Stimulated activated CD4-positive, alpha-beta T cell treated with anti-CD3 and anti-CD28 coated beads, Interleukin-15, amount 100 ng/mL, for 48 hours (primary cell): Measurements from ENCODE around the gene NLRP6.
A peak's percentile ranks its signal among the peaks of the same experiment; 100 is the strongest.
"Not testable (repeated sequence)": the region's sequence is repeated elsewhere in the genome, so short reads cannot be mapped to it uniquely, and the experiment has no call there.

ENCODE experiments used
- DNase-seq, 2 donors: peaks; one replicate each; pipeline ENCODE4 v3.0.0-alpha.2; 2020; ENCODE audit warnings: low read depth in 2 of 2

The NLRP6 gene

DNA sequence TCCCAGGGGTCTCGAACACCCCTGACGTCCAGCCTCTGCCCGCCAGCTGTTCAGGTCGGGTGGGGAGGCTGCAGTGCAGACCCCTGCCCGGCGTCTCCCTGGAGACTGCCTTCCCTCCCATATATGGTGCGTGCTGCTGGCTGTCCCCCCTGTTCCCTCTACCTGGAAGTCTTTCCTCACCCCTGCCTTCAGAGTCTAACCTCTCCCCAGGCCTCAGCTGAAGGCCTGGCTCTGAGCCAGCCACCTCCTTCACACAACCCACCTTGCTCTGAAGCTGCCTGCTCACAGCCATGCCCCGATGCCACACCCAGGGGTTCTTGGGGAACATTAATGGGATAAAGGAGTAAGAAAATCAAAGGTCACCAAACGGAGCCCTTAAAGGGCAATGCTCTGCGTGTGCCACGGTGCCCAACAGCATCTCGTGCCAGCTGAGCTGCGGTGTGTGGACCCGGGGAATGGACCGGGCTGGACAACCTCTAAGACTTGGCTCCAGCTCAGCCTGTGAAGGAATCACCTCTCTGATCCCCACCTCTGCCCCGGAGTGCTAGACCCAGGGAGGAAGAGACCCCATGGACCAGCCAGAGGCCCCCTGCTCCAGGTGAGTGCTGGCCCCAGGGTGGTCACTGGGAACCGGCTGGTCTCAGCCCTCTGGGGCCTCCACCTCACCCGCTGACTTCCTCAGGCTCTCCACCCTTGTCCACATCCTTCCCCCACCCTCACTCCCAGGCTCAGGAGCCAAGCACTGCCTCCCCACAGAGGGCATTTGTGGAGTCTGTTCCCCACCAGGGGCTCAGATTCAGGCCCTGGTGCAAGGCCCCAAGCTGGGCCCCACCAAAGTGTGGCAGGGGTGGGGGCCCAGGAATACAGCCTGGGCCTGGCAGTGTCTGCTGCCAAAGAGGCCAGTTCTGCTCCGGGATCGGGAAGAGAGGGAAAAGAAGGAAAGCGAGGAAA, at the start of gene NLRP6:
NLRP6 (plus strand) TSS at position 407 of the 951 bp plus-strand sequence; CDS start at position 570, 163 bp downstream.
- DNase-seq = no peak

DNA sequence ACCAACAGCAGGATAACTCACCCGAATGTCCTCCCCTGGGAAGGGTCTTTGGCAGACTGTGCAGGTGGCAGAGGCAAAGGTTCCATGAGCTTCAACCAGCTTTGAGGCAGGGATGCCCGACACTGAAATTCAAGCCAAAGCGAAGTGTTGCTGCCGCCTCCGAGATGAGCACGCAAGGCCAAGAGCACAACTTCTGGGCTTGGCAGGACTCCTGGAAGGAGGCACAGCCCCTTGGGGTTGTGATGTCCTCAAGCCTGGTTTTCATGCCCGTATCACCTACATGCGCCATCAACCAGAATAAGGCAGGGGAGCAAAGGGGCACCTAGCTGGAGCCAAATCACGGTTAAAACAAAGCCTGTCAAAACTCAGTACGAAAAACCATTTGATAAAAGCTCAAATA, 47.8 kb upstream of the NLRP6 start:
- no peak for DNase-seq

- DNase-seq = no peak
Measured at GRCh38 chr11:232783-233565, 45.2 kb upstream of the NLRP6 start.

GRCh38 chr11:235180-235579, 43.0 kb upstream of the NLRP6 start:
- no peak for DNase-seq

DNA sequence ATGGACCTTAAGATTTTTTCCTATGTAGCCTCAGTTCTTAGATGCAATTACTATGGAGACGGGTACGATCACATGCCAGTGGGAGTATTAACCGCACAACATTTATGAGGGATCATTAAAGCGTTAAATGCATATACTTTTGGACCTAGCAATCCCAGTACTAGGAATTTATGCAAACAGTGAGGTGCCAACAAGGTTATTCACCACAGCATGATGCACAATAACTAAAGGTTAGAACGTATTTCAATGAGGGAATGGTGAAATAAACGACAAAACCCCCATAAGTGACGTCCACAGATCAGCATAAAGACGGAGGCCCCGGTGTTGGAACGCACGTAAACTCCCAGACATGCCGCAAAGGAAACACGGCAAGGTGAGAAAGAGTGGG, 42.6 kb upstream of the NLRP6 start:
- DNase-seq = peak in 1 of 2 donors; percentile 61

DNA sequence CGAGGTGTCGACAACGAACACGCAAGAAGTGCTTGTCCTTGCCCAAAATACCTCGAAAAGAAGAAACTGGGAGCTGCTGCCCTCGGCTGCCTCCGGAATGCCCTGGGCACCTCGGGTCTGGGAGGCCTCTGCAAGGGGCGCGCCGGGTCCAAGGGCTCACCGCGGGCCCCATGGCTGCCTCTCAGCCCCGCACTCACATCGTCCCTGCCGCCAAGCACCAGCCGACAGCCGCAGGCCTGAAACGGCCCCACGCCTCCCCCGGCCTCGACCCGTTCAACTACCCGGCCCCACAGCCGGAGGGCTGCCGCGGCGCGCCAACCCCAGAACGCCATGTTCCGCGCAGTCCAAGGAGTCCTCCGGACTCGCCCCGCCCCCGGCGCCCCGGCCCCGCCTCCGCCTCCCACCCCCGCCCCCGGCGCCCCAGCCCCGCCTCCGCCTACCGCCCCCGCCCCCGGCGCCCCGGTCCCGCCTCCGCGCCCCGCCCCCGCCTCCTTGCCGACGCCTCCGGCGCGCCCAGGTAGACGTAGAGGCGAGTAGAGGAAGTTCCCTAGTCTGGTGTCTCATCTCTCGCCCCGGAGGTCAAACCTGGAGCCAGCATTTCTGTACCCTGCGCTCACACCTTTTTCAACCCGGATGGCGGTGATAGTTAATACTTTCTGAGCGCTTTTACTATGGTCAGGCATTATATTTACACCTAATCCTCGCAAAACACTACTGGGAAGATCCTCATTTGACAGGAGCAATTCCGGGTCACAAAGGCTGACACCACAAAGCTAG, 42.0 kb upstream of the NLRP6 start, which contains the start of gene SIRT3:
SIRT3 (minus strand) TSS at position 346 of the 777 bp plus-strand sequence; CDS start at position 332, 14 bp downstream.
- DNase-seq = peak; percentile 63 to 74

DNA sequence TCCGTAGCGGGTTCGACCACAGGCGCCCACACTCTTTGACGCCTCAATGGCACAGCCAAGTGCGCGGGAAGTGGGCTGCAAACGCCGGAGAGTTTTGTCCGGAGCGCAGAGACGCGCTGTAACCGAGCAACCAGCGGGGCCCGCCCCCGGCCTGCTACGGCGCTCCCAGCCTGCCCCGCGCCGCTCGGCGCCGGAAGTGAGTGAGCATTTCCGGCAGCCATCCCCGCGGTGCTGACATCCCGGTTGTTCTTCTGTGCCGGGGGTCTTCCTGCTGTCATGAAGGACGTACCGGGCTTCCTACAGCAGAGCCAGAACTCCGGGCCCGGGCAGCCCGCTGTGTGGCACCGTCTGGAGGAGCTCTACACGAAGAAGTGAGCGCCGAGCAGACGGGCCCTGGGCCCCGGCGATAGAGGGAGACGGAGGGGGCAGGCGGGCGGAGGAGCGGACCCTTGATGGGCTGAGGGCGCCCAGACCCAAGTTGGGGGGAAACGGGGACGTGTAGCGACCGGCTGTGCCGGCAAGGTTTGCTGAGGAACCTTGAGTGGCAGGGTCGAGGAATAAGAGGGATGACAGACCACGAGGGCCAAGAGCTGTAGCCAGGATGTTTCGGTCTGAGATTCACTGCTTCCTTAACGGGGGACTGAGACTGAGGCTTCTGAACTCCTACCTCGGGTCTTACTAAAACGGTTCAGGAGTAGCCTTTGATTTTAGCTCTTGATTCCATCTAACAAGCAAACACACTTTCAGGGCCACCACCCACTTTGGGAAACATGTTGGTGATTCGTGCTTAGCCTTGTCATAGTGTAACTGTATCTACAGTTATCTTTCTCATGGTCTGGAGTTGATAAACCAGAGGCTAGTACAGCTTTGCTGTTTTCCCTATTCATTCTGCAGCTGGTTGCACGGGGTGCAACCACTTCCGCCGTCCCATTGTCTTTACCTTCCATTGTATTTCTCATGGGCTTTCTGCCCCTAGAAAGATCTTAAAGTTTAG, 41.1 kb upstream of the NLRP6 start, which contains the start of gene PSMD13:
PSMD13 (plus strand) TSS at position 203 of the 994 bp plus-strand sequence; CDS start at position 277, 74 bp downstream.
- DNase-seq = peak; percentile 86 to 91

- not testable (repeated sequence) for DNase-seq
Measured at GRCh38 chr11:238346-238745, 39.9 kb upstream of the NLRP6 start.

DNA sequence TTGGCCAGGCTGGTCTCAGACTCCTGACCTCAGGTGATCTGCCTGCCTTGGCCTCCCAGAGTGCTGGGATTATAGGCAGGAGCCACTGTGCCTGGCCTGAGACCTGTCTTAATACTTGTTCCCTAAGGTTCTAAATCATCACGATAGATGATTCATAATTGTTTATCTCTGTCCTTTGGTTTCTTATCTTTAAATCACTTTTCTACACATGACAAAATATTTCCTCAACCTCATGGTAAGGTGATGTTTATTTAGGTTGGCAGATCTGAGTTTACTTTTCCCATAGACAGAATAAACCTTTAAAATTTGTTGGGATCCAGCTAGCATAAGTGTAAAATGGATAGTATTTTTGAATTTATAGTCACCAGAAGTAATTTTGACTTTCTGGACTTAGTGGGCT, 37.9 kb upstream of the NLRP6 start:
- no peak for DNase-seq

DNA sequence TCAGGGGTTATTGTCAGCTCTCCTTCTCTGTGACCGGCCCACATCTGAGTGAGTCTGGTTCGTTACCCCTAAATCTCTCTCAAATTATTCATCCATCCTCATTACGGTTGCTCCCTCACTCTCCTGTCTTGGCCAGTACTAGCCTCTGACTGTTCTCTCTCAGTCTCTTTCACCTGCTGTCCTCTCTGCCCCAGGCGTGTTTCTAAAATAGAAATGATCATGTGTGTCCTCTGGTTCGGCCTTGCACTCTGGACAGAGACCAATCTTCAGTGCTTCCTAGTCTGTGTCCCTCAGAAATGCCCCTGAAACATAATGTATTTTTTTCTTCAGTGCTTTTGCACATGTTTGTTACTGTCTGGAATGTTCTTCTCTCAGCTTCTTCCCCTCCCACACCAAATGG, 36.6 kb upstream of the NLRP6 start:
- DNase-seq = no peak

DNA sequence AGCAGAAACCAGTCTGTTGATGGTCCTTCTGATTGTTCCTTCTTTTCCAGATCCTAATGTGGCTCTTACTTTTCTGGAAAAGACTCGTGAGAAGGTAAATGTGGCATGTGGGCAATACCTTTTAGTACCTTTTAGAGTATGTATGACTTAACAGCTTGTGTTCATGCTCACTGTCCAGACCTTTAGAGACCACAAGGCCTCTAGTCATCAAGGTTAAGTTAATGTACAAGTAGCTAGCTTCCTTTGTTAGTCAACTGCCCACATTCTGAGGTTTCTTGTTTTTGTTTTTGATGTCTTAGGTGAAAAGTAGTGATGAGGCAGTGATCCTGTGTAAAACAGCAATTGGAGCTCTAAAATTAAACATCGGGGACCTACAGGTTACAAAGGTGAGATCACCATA, 33.8 kb upstream of the NLRP6 start:
- DNase-seq = no peak

DNA sequence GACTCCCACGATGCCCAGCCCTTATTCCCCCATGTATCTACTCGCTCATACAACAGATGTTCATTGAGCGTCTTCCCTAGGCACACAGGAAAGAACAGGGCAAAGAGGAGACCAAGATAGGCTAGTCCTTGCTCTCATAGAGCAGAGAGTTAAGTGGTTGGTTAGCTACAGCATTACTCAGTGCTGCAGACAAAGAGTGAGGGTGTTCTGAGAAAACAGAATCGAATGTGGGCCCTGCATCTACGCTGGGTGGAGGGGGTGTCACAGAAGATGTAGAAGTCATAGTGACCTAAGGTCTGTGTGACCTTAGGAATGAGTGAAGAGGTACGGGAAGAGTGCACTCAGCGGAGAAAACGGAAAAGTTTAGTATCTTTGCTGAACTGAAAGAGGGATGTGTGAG, 29.1 kb upstream of the NLRP6 start:
- no peak for DNase-seq

GRCh38 chr11:250274-250673, 27.9 kb upstream of the NLRP6 start:
- no peak for DNase-seq

DNA sequence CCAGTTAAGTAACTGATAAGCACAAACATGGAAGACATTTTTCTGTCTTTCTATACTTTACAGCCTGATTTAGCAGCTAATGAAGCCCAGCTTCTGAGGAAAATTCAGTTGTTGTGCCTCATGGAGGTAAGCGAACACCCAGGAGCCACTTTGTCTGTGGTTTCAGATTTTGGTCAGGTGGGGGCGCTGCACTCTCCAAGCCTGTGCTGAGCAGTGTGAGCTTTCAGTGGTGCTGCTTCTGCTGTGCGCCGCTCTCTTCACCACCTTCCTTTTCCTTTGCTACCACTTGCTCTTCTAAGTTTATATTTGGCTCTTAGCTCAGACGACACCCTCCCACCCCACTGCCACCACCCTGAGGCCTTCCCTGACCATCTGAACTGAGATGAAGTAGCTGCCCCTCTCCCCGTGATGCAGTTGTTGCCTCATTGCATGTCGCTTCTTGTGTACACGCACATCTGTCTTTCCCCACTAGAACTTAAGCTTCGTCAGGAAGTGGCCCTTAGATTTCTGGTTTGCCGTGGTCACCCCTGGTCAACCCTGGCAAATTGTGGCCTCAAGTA, 27.4 kb upstream of the NLRP6 start:
- DNase-seq = peak; percentile 51 to 75

GRCh38 chr11:251550-251949, 26.7 kb upstream of the NLRP6 start:
- DNase-seq = no peak

DNA sequence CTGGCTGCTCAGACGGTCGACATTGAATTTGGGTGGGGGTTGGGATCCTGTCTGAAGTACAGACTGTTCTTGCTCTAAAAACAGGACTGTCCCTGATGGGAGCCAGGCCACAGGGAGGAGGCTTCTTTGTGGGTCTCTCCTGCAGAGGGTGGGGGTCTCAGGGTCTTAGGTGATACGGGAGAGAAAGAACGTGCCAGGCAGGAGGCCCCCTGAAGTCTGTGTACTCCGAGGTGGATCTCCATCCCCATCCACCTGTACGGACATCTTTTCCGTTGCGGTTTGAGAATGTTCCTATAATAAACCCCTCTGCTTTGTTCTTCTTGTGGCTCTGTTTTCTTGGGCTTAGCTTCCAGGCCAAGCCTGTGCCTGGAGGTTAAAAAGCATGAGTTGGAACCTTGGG, 25.5 kb upstream of the NLRP6 start:
- no peak for DNase-seq

DNA sequence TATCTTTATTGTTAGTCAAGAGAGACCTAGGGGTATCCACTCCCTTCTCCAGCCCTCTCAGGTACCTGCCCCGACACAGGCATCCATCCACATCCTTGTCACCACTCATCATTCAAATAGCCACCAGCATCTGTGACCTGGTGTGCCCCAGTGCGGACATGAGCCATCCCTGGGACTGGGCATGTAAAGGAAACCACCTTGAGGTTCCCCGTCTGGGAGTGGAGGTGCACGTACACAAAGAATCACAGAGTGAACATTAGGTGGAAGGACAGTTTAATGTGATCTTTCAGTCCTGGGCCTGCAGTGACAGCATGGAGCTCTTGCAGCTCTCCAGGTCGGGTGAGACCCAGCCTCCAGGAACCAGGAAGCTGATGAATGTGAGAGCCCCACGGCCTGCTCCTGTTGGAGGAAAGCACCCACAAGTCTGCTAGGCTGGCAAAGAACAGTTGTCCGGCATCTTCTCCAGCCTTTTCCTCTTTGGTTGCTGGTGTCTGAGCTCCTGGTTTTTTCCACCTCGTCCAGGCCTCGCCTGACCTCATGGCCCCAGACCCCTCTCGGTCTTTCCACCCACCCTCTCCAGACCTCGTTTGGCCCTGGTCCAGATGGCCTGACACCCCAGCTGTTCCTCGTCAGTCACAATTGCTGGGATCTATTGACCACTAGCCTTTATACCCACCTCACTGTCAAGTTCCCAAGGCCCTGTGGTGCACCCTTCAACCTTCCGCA, 24.9 kb upstream of the NLRP6 start:
- no peak for DNase-seq

DNA sequence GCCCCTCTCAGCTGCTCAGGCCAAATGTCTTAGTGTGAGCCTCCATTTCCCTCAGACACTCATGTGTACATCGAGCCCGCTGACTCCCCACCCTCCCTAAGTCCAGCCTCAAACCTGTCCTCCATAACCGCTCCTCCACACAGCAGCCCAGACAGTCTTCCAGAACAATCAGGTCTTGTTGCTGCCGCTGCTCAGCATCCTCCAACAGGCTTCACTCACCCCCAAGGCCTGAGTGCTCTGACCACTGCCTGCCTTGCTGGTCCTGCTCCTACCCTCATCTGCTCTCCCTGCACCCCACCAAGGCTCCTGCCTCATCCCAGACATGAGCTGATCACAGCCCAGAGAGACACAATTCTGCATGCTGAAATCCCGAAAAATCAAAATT, 24.3 kb upstream of the NLRP6 start:
- no peak for DNase-seq

GRCh38 chr11:255176-255575, 23.0 kb upstream of the NLRP6 start:
- DNase-seq = no peak
